Smooth muscle cell (in vitro differentiated cells): ENCODE results near the gene WDR72. TPM values are rescaled to one million over a fixed set of nuclear protein-coding genes. Genes with fewer than 3 reads are reported as not detected.

Source experiments
- DNase-seq: peaks from one replicate; lab custom pipeline; 2025; ENCODE audit not compliant: unreplicated experiment; lab: John Stamatoyannopoulos, UW
- H2AFZ ChIP-seq: fragments of 200-600 bp; sonication (generic); 2 replicates; pipeline ENCODE4 v1.6.0; 2016; ENCODE audit warnings: antibody characterized with exemption, low read depth, mild to moderate bottlenecking
- H3F3A ChIP-seq: fragments of 200-600 bp; sonication (generic); 2 replicates; pipeline ENCODE4 v1.6.0; 2017; ENCODE audit warnings: antibody characterized with exemption, low read depth
- H3K27ac ChIP-seq: fragments of 200-600 bp; sonication (generic); 2 replicates; pipeline ENCODE4 v1.5.1; 2016; ENCODE audit warnings: low read depth, mild to moderate bottlenecking
- H3K27me3 ChIP-seq: fragments of 200-600 bp; sonication (generic); 2 replicates; pipeline ENCODE4 v1.6.1; 2016; ENCODE audit warnings: low read depth, mild to moderate bottlenecking
- H3K36me3 ChIP-seq: fragments of 200-600 bp; sonication (generic); 2 replicates; pipeline ENCODE4 v1.5.1; 2016; ENCODE audit warnings: low read depth
- H3K4me1 ChIP-seq: fragments of 200-600 bp; sonication (generic); 2 replicates; pipeline ENCODE4 v1.5.1; 2016; ENCODE audit warnings: low read depth
- H3K4me2 ChIP-seq: fragments of 200-600 bp; sonication (generic); 2 replicates; pipeline ENCODE4 v1.6.0; 2016; ENCODE audit warnings: mild to moderate bottlenecking
- H3K4me3 ChIP-seq: fragments of 200-600 bp; sonication (generic); 2 replicates; pipeline ENCODE4 v1.5.1; 2016; ENCODE audit warnings: mild to moderate bottlenecking
- H3K79me2 ChIP-seq: fragments of 200-600 bp; sonication (generic); 2 replicates; pipeline ENCODE4 v1.6.0; 2016; ENCODE audit warnings: low read depth, mild to moderate bottlenecking
- H3K9ac ChIP-seq: fragments of 200-600 bp; sonication (generic); 2 replicates; pipeline ENCODE4 v1.6.0; 2016; ENCODE audit warnings: low read depth
- H3K9me3 ChIP-seq: fragments of 200-600 bp; sonication (generic); replicated peaks from 2 replicates; pipeline ENCODE4 v1.5.1; 2016; ENCODE audit warnings: low read depth
- H4K20me1 ChIP-seq: fragments of 200-600 bp; sonication (generic); 2 replicates; pipeline ENCODE4 v1.6.0; 2016; ENCODE audit warnings: low read depth
- WGBS: methylation state at CpG from one replicate; pipeline ENCODE4 v1.1.7; 2016; ENCODE audit warnings: low lambda C conversion rate; 5-methylcytosine and 5-hydroxymethylcytosine counted together
- polyA plus RNA-seq: library from polyadenylated mRNA; unstranded; fragments of >200 nt; fragmentation: Nextera tagmentation; extraction: Ambion mirVana; gene quantifications from 2 replicates; pipeline ENCODE4 v1.2.1, GENCODE V29; 2016
- total RNA-seq: library from RNA; depleted of rRNA; stranded (reverse); fragments of >200 nt; gene quantifications from 2 replicates; pipeline ENCODE4 v1.2.3, GENCODE V29; 2014
- TF ChIP-seq, protein P1 (sequence below): fragments of 200-600 bp; sonication (generic); IDR thresholded peaks from 2 replicates; pipeline ENCODE4 v1.5.1; 2017; ENCODE audit warnings: borderline replicate concordance, mild to moderate bottlenecking, antibody characterized with exemption; ENCODE audit not compliant: insufficient read depth, poor library complexity, severe bottlenecking

The WDR72 gene
- total and polyA plus RNA-seq, 2 experiments from 2014 or later: 1.3 to 3.3 TPM

DNA sequence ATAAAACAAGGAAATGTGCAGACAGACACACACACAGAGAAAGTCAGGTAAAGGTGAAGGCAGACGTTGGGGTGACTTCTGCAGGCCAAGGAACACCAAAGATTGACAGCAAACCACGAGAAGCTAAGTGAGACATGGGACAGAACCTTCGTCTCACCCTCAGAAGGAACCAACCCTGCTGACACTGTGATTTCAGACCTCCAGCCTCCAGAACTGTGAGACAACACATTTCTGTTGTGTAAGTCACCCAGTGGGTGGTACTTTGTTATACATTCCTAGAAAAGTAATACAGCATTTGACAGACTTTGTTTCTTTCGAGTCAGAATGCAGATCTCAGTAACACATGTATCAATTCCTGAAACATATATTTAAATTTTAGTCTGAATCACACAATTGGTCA is 7.1 kb downstream of the WDR72 start:
- no peaks in the 10 kb centered on the region for H3F3A ChIP-seq
- H3K4me2 ChIP-seq: no peak overlapping the region
- no peak for DNase-seq
- H3K9me3 ChIP-seq: no peaks in the 10 kb centered on the region
- H4K20me1 ChIP-seq: no peaks in the 10 kb centered on the region
- no peak overlapping the region for H2AFZ ChIP-seq
- no peaks in the 10 kb centered on the region for H3K79me2 ChIP-seq
- no peak overlapping the region for H3K9ac ChIP-seq
- no peaks in the 10 kb centered on the region for H3K36me3 ChIP-seq
- H3K27ac ChIP-seq: no peak overlapping the region
- H3K4me3 ChIP-seq: no peak overlapping the region
- TF ChIP-seq, protein P1, sequence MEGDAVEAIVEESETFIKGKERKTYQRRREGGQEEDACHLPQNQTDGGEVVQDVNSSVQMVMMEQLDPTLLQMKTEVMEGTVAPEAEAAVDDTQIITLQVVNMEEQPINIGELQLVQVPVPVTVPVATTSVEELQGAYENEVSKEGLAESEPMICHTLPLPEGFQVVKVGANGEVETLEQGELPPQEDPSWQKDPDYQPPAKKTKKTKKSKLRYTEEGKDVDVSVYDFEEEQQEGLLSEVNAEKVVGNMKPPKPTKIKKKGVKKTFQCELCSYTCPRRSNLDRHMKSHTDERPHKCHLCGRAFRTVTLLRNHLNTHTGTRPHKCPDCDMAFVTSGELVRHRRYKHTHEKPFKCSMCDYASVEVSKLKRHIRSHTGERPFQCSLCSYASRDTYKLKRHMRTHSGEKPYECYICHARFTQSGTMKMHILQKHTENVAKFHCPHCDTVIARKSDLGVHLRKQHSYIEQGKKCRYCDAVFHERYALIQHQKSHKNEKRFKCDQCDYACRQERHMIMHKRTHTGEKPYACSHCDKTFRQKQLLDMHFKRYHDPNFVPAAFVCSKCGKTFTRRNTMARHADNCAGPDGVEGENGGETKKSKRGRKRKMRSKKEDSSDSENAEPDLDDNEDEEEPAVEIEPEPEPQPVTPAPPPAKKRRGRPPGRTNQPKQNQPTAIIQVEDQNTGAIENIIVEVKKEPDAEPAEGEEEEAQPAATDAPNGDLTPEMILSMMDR: no peak
- WGBS: 73% methylated on average over 4 of the region's 4 CpGs
- H3K4me1 ChIP-seq: no peaks in the 10 kb centered on the region
- H3K27me3 ChIP-seq: no peaks in the 10 kb centered on the region

- H3K4me3 ChIP-seq: no peak overlapping the region
- no peaks in the 10 kb centered on the region for H3K27me3 ChIP-seq
- 81% methylated on average over 1 of the region's 1 CpG for WGBS
- H3K9ac ChIP-seq: no peak overlapping the region
- H3K4me2 ChIP-seq: no peak overlapping the region
- H3K4me1 ChIP-seq: no peaks in the 10 kb centered on the region
- no peaks in the 10 kb centered on the region for H3K36me3 ChIP-seq
- no peak overlapping the region for H3K27ac ChIP-seq
- no peaks in the 10 kb centered on the region for H3F3A ChIP-seq
- H2AFZ ChIP-seq: no peak overlapping the region
- TF ChIP-seq, protein P1: no peak
- no peaks in the 10 kb centered on the region for H3K9me3 ChIP-seq
- no peaks in the 10 kb centered on the region for H4K20me1 ChIP-seq
- no peak for DNase-seq
- no peaks in the 10 kb centered on the region for H3K79me2 ChIP-seq
Measured at GRCh38 chr15:53747501-53748068, 11.9 kb downstream of the WDR72 start.

GRCh38 chr15:53746101-53746500 is 13.4 kb downstream of the WDR72 start:
- Histone ChIP-seq H3K9me3 (no peaks in the 10 kb centered on the region), H3K4me3 (no peak overlapping the region), H3K79me2 (no peaks in the 10 kb centered on the region), H3K4me1 (no peaks in the 10 kb centered on the region), H3F3A (no peaks in the 10 kb centered on the region), H3K9ac (no peak overlapping the region), H4K20me1 (no peaks in the 10 kb centered on the region), H3K27me3 (no peaks in the 10 kb centered on the region), H3K36me3 (no peaks in the 10 kb centered on the region), H2AFZ (no peak overlapping the region), H3K27ac (no peak overlapping the region), H3K4me2 (no peak overlapping the region)
- TF ChIP-seq, protein P1: no peak
- 90% methylated on average over 3 of the region's 3 CpGs for WGBS
- no peak for DNase-seq

- no peaks in the 10 kb centered on the region for H3K9me3 ChIP-seq
- H3F3A ChIP-seq: no peaks in the 10 kb centered on the region
- DNase-seq: no peak
- H3K4me3 ChIP-seq: no peak overlapping the region
- TF ChIP-seq, protein P1: no peak
- no peak overlapping the region for H2AFZ ChIP-seq
- WGBS: 78% methylated on average over 4 of the region's 4 CpGs
- no peaks in the 10 kb centered on the region for H4K20me1 ChIP-seq
- H3K27me3 ChIP-seq: no peaks in the 10 kb centered on the region
- H3K79me2 ChIP-seq: no peaks in the 10 kb centered on the region
- no peaks in the 10 kb centered on the region for H3K36me3 ChIP-seq
- H3K4me2 ChIP-seq: no peak overlapping the region
- H3K4me1 ChIP-seq: no peaks in the 10 kb centered on the region
- H3K9ac ChIP-seq: no peak overlapping the region
- no peak overlapping the region for H3K27ac ChIP-seq
Measured at GRCh38 chr15:53739651-53740050, 19.8 kb downstream of the WDR72 start.
